Fibroblast of skin of right quadriceps (primary cell): Measurements from ENCODE around the gene GRXCR1.

Experiments
- DNase-seq: peaks from one replicate; pipeline ENCODE4 v3.0.0-alpha.2; 2013

GRXCR1 gene

DNA sequence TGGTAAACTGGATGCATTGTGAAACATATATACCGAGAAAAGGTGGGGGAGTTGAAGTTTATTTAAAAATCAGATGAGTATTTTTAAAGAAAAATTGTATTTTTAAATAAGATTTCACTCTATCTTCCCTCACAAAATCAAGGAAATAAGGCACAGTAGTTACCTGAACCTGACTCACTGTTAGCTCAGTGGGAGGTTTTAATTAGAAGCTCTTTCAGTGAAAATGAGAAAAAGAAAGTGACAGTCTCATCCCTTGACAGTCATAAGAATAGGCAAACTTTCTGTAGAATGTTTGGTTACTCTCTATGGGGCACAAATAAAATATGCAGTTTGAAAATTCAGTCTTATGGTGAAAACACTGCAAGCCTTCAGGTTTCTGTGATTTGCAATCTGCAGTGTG lies 49.7 kb downstream of the GRXCR1 start:
- DNase-seq = no peak

DNA sequence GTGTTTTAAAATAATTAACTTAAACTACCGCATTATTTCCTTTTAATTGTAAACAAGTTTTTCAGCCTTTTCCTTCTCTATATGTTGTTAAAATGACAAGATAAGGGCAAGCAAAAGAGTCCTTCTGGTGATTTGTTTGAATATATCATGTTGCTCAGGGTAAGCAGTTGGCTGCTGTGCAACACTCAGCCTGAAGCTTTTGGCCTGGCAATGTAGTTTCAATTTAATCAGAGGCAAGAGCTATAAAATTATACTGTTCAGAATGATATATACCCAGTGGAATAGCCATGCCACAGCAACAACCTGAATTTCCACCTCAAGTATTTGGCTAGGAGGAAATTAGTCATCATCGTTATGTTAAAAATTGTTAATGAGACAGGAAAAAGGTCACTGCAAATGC lies 53.4 kb downstream of the GRXCR1 start:
- no peak for DNase-seq

DNA sequence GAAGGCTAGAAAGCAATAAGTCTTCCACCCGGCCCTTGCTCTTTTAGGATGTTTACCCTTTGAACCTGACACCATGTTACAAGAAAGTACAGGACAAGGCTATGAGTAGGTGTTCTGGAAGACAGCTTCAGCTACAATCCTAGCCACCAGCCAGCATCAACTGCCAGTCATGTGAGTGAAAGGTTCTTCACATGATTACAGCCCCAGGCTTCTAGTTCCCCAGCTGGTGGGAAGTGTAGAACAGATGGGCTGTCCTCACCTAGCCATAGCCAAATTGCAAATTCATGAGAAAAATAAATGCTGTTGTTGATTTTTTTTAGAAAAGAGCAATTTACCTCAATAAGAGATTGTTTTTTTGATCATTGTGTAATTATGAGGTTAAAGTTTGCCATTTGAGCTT lies 60.8 kb downstream of the GRXCR1 start:
- no peak for DNase-seq

DNA sequence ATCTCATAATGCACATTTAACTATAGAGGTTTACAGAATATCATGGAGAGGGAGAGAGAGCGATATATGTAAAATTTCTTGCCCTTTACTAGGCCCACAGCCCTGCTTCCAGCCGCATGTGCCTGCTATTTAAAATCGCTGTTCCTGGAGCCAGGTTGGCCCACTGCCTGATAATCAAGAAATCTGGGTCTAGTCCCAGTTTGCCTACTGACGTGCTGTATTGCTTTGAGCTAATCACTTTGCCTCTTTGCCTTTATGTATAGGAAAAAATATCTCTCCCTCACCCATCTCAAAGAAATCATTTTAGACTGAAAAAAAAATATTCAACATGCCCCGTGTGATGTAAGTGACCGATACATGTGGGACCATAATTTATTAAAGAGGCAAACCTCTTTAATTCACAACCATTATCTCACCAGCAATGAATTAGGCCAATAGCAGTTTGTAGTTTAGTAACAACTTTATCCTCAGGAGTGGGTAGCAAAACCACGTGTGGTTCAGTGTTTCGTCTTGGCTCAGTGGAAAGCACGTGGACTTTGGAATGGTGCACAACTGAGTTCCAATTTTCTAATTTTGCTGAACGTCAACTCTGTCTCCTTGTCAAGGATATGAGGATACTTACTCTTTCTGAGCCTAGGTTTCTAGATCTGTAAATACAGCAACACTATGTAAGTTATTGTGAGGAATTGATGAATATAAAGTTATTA lies 62.6 kb downstream of the GRXCR1 start:
- no peak for DNase-seq

DNA sequence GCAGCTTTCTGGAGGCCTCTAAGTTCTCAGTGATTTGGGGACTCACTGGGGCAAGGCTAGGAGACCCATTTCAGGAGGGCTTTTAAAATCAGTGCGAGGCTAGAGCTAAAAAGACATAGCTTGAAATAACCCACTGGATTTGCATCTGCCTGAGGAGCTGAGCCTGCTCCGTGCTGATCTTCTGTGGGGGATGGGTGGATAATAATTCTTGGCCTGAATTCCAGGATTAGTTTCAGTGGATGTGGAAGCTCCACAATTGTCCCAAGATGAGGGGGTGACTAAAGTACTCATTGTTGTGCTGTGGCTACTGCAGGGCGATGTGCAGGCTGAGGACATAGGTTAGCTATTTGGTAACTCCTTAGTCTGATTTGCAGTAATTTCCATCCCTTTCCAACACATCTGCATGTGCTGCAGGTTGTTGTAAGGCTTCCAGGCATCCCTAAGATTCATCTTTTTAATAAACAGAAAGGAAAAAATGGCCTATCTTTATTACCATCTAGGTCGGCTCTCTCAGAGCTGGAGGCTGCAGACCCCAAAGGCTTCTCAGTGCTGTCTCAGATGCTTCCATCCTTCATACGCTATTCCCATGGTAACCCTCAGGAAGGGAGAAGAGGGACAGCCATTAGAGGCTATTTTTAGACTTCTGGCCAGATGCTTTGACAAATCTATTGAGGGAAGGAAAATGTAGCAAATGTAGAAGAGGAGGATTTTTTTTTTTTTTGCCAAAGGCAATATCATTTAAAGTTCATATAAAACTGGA lies 63.4 kb downstream of the GRXCR1 start:
- DNase-seq = no peak

DNA sequence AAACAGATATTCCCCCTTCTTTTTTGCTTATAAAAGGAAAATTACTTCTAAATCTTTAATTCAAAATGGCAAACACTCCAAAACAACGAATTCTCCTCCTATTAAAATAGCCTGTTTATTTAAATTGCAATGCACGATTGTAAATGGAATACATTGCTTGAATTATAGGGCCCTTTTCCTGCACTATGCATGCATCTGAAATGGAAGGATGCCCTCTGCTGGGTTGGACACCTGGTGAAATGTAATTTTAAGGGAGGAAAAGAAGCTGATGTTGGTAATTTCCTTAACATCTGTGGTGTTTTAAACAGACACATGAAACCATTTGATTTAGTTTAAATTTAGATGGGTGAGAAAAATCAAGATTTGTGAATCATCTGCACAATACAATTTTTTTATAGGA lies 72.8 kb downstream of the GRXCR1 start:
- no peak for DNase-seq

DNA sequence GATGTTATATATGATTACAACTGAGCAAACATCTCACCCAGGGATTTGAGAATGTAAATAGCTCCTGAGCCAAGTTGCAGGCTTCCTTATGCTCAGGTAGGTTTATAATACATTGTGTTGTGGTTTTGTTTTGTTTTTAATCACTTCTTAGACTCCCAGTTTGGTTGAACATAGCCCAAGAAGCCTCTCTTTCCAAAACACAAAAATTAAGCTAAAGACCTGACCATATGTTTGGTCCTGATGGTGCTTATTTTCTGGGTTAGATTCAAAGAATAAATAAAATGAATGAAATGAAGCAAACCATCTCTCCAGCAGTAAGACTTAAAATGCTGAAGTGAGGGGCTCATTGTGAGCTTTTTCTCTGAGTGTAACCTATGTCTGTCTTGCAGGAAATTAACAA lies 93.5 kb downstream of the GRXCR1 start:
- DNase-seq = no peak

DNA sequence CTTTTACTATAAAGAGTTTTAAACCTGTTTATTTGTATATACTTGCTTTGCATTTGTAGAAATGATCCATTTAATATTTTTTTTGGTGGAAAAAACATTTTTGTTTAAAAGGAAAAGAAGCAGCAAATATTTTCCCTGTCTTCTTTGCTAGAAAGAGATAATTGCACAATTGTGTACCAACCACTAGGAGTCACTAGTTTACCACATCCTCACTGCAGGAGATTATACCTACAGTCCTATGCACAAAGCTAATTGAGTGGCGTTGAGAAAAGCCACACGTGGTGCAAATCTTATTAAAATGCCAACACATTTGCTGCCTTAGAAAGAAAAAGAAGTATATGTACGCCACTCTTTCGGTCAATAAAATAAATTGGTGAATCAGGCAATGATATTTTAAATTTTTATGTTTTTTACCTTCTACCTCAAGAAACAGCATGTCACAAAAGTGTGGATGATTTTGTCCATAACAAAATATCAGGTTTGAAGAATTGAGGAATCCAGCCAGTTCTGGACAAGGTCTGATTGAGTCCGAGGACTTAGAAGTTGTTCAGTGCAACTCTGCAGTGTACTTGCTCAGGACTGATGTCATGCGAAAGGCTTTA lies 102.9 kb downstream of the GRXCR1 start:
- peak; percentile 8 for DNase-seq

DNA sequence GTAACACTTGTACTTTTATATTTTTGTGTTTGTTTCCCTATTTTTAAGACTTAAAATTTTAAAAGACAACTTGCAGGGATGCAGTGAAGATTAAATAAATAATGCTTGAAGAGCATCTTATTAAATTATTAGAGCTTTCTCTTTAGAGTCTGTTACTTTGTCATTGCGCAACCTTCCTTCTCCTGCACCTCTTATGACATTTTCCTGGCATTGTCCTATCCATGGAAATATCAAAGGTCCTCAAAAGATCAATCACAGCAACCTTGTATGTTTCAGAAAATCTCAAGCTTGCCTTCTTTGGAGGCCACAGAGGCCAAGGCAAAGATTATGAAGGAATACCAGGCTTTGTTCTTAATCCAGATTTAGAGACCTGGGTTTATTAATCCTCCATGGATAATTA lies 116.3 kb downstream of the GRXCR1 start:
- no peak for DNase-seq

DNA sequence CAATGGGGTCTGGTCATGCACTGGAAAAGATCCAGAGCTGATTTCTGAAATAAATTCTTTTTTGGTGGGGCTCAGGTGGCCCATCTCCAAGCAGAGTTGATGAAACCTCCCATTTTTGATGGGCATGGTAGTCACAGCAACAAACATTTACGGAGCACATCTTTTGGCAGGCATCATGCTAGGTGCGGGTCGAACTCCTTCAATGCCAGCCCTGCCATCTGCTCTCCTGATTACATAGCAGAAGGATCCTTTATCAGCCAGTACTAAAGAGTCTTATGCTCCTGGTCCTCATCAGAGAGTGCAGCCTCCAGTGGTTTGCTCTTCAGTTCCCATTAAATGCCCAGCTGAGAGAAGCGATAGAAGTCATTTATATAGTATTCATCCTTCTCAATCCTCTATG lies 121.7 kb downstream of the GRXCR1 start:
- no peak for DNase-seq

DNA sequence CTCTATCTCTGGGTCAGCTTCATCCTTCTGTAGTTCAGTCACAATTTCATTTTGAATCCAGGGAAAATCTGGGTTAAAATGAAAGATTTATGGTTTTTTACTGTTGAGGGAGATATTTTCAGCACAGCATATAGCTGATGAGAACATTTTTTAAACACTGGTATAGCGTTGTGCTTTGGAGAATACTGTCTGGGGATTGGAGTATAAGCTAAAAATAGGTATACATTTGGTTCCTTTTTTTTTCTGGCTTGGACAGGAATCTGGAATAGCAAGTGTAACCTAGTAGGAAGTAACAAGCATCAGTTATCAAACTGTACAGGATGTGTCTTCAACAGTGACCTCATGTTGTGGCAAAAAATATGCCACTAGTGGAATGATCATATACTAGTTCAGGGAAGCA lies 149.1 kb downstream of the GRXCR1 start:
- no peak for DNase-seq

DNA sequence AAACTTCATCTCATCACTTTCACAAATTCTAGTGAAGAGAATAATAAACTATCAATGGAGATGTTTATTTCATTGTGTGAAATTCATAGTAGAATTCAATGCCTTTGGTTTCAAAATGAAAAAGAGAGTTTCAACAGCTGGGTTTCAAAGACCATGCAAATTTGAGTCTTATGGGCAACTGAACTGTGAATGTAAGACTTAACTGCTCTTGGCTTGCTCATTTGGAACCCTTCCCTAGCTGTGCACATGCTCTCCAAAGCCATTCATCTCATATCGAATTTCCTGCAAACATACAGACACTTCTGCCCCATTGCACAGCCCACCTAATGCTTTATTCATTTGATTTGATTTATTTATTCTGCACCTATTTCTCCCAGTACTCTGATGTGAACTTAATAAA lies 154.5 kb downstream of the GRXCR1 start:
- no peak for DNase-seq

DNA sequence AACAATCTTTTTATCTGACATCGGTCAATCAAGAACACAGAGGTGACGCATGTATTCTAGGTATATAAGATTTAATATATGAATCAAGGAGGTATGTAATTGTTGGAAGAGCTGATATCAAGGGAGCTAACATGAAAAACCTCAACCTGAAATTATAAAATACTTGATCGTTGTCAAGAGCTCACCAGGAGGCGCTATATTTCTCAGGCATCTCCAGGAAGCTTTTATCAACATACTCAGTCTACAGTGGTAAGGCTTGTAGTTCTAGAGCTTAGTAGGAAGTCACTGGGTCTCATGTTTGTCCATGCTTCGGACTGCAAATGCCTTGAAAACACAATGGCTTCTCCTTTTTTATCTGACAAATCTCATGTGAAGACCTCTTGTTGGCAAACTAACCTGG lies 156.1 kb downstream of the GRXCR1 start:
- no peak for DNase-seq

DNA sequence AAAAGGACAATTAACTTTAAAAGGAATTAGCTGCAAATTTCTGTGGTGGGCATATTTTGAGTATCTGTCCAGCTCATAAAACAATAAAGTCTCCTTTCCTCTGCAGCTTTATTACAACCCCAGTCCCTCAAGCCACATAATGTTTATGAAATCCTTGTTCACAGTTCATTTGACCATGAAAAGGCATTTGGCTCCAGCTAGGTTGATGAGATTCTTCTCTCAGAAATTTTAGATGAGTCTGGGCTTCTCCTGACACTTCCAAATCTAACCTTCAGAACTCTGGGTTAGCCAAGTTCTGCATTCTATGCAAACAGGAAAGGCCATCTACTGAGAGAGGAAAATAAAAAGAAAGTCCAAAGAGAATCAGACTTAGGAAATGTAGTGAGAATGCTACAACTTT lies 156.8 kb downstream of the GRXCR1 start:
- DNase-seq = no peak

DNA sequence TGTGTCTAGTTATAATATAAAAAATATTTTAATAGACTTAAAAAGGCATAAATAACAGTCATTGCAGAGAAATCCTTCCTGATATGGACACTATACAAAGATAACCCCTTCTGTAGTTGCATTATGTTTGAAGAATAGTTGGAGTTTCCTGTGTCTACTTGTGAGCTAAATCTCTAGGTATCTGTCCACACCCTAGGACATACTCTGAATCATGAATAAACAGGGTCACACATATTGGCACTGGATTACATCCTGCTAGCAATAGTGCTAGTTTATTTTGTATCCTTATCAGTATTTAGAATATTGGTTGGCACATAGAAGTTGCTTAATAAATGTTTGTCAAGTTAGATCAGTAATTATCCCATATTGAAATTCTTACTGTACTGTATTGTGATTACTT lies 173.9 kb downstream of the GRXCR1 start:
- DNase-seq = no peak

DNA sequence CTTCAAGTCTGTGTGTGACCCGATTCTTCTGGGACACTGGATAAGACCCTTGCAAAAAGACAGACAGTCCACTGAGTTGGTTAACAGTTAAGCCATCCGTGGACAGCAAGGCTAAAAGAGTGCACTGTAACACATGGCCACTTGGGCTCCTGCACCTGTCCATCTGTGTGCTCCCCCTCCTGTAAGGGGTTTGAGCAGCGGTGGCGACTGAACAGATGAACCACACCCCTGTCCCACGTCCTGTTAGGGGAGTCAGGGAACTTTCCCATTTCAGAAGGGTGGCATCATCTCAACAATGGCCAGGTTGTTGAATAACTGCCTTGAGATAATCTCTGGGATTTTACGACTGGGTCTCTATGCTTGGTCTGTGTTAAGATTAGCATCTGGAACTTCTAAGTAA lies 178.6 kb downstream of the GRXCR1 start:
- no peak for DNase-seq
